Parathyroid adenoma (tissue), 2 donors: ENCODE data around the gene GPC6.

ENCODE experiments used
- H2AFZ ChIP-seq: fragments of 300-600 bp; sonication (generic); one replicate; pipeline ENCODE4 v1.7.0; 2017; ENCODE audit warnings: antibody characterized with exemption, mild to moderate bottlenecking
- H3K27ac ChIP-seq: fragments of 300-600 bp; sonication (generic); one replicate; pipeline ENCODE4 v1.7.0; 2017
- H3K27me3 ChIP-seq: fragments of 300-600 bp; sonication (generic); one replicate; pipeline ENCODE4 v1.7.0; 2017; ENCODE audit warnings: low read length; ENCODE audit not compliant: control insufficient read depth, insufficient read depth
- H3K36me3 ChIP-seq: fragments of 300-600 bp; sonication (generic); one replicate; pipeline ENCODE4 v1.7.0; 2017; ENCODE audit warnings: low read length; ENCODE audit not compliant: control insufficient read depth, insufficient read depth
- H3K4me1 ChIP-seq: fragments of 300-600 bp; sonication (generic); one replicate; pipeline ENCODE4 v1.7.0; 2017; ENCODE audit warnings: control low read depth
- H3K4me2 ChIP-seq: fragments of 300-600 bp; sonication (generic); one replicate; pipeline ENCODE4 v1.7.0; 2017; ENCODE audit warnings: low read length
- H3K4me3 ChIP-seq: fragments of 300-600 bp; sonication (generic); one replicate; pipeline ENCODE4 v1.7.0; 2017; ENCODE audit warnings: low read depth, low read length
- H3K79me2 ChIP-seq: fragments of 300-600 bp; sonication (generic); one replicate; pipeline ENCODE4 v1.7.0; 2017; ENCODE audit warnings: control low read depth
- H3K9ac ChIP-seq: fragments of 300-600 bp; sonication (generic); one replicate; pipeline ENCODE4 v1.7.0; 2017; ENCODE audit warnings: mild to moderate bottlenecking
- H3K9me3 ChIP-seq: fragments of 300-600 bp; sonication (generic); one replicate; pipeline ENCODE4 v1.7.0; 2017; ENCODE audit warnings: low read length; ENCODE audit not compliant: control insufficient read depth
- TF ChIP-seq, protein P1 (sequence below): fragments of 300-600 bp; sonication (generic); IDR thresholded peaks from one replicate; pipeline ENCODE4 v1.7.0; 2017; ENCODE audit warnings: antibody characterized with exemption, mild to moderate bottlenecking
- donor health status: primary hyperparathyroidism.

Gene GPC6

DNA sequence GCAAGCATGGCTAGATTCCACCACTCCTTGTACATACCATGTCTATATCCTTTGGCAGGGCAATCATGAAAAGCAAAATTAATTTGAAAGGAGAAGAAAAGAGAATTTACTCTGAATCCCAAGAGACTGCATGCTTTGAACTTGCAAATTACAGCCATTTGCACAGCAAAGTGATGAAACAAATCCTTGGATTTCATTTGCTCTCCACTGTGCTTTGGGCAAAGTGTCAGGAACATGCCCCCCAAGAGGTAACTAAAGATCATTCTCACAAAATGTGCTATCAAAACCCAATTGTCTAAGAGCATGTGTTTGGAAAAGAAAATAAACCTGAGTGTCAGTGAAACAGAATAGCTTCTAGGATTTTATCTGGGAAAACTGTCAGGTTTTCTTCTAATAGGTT is 298.5 kb downstream of the GPC6 start:
- H3K4me2 ChIP-seq = no peak overlapping the region
- no peak overlapping the region for H3K9ac ChIP-seq
- H3K27ac ChIP-seq = no peak overlapping the region
- no peaks in the 10 kb centered on the region for H3K4me1 ChIP-seq
- no peaks in the 10 kb centered on the region for H3K79me2 ChIP-seq
- H3K27me3 ChIP-seq = no peaks in the 10 kb centered on the region
- H3K4me3 ChIP-seq = no peak overlapping the region
- no peaks in the 10 kb centered on the region for H3K36me3 ChIP-seq
- TF ChIP-seq, protein P1, sequence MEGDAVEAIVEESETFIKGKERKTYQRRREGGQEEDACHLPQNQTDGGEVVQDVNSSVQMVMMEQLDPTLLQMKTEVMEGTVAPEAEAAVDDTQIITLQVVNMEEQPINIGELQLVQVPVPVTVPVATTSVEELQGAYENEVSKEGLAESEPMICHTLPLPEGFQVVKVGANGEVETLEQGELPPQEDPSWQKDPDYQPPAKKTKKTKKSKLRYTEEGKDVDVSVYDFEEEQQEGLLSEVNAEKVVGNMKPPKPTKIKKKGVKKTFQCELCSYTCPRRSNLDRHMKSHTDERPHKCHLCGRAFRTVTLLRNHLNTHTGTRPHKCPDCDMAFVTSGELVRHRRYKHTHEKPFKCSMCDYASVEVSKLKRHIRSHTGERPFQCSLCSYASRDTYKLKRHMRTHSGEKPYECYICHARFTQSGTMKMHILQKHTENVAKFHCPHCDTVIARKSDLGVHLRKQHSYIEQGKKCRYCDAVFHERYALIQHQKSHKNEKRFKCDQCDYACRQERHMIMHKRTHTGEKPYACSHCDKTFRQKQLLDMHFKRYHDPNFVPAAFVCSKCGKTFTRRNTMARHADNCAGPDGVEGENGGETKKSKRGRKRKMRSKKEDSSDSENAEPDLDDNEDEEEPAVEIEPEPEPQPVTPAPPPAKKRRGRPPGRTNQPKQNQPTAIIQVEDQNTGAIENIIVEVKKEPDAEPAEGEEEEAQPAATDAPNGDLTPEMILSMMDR = no peak
- H2AFZ ChIP-seq = no peak overlapping the region
- no peaks in the 10 kb centered on the region for H3K9me3 ChIP-seq

DNA sequence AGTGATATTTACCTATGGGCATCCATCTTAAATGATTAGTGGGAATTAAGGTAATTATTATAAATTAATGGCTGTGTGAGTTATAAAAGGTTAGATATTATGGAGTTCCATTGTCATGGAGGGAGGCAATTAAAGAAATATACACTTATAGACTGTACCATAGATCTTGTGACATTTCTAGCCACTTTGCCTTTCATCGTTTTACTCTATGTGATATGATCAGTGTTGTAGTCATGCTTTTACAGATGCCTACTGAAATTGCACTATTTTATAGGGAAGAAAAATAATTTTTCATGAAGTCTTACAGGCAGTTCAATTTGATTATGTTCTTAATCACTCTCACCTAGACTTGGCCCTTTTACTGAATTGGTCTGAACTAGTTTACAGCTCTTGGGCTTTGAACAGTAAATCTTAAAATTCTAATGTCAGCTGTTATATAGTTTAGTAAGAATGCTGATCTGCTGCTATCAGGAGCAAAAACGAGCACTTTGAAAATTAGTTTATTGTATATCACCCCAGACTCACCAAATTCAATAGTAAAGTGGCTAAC is 301.2 kb downstream of the GPC6 start:
- H2AFZ ChIP-seq = no peak overlapping the region
- H3K4me3 ChIP-seq = no peak overlapping the region
- TF ChIP-seq, protein P1 = no peak
- H3K9ac ChIP-seq = no peak overlapping the region
- no peaks in the 10 kb centered on the region for H3K27me3 ChIP-seq
- no peak overlapping the region for H3K27ac ChIP-seq
- no peaks in the 10 kb centered on the region for H3K36me3 ChIP-seq
- H3K4me2 ChIP-seq = no peak overlapping the region
- H3K79me2 ChIP-seq = no peaks in the 10 kb centered on the region
- no peaks in the 10 kb centered on the region for H3K9me3 ChIP-seq
- H3K4me1 ChIP-seq = no peaks in the 10 kb centered on the region

DNA sequence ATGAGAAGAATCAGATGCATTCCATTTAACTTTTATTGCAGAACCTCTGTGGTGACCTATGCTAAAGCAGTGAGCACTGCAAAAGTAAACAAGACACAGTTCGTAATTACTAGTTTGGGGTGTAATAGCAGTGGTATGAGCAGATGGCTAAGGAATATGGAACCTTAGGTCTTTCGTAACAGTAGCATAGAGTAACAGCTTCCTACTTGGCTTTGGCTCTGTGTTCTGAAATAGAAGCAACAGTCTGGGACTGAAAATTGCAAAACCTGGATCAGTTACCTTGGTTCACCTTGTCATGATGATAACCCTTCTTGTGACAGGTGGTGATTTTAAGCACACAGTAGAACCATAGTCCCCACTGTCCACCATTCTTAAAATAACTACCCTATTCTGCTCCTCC is 303.4 kb downstream of the GPC6 start:
- H3K9ac ChIP-seq = no peak overlapping the region
- TF ChIP-seq, protein P1 = no peak

DNA sequence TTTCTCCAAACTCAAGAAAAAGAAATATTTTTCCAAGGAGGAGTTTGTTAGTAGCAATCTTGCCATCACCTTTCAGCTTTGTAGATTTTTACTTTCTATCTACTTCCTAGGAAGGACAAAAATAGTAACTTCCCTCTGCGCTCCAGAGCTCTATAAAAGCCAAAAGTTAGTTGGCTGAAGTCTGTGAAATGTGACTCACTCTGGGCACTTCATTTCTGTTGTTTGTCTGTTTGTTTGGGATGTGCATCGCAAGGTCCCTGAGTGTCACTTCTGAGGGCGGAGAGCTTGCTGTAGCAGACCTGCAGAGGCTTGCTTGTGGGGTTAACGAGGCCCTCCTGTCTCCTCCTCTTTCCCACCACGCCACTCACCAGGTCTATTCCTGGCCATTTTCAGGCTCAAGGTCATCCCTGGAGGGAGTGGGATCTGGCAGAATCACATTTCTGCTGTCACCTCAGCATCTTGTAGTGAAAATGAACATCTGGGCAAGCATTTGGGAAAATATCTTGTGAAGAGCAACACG is 307.6 kb downstream of the GPC6 start:
- H3K36me3 ChIP-seq = no peaks in the 10 kb centered on the region
- H3K27ac ChIP-seq = no peak overlapping the region
- no peak overlapping the region for H3K4me3 ChIP-seq
- no peak overlapping the region for H3K4me2 ChIP-seq
- no peak overlapping the region for H2AFZ ChIP-seq
- H3K79me2 ChIP-seq = no peaks in the 10 kb centered on the region
- no peaks in the 10 kb centered on the region for H3K9me3 ChIP-seq
- H3K9ac ChIP-seq = no peak overlapping the region
- H3K4me1 ChIP-seq = no peaks in the 10 kb centered on the region
- TF ChIP-seq, protein P1 = no peak
- H3K27me3 ChIP-seq = no peaks in the 10 kb centered on the region

More for the DNA sequence above, 303.4 kb downstream of the GPC6 start:
- Histone ChIP-seq H3K9me3 (no peaks in the 10 kb centered on the region), H2AFZ (no peak overlapping the region), H3K4me3 (no peak overlapping the region), H3K36me3 (no peaks in the 10 kb centered on the region), H3K4me2 (no peak overlapping the region), H3K27me3 (no peaks in the 10 kb centered on the region), H3K4me1 (no peaks in the 10 kb centered on the region), H3K27ac (no peak overlapping the region), H3K79me2 (no peaks in the 10 kb centered on the region)

DNA sequence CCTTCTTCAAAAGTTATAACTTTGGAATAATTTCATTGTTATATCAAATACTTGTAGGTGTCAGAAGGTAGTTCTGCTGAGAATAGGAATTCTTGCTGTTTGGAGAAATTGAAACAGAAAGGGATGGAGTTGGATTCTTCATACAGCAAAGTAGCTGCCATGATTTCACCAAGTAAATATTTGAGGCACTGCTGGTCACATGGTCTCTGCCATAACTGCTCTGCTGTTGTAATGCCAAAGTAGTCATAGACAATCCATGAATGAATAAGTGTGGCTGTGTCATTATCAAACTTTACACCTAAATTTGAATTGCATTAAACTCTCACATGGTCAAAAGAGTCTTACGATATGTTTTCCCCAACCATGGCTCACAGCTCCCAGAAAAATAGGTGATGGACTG is 308.6 kb downstream of the GPC6 start:
- H3K27me3 ChIP-seq = no peaks in the 10 kb centered on the region
- H3K79me2 ChIP-seq = no peaks in the 10 kb centered on the region
- TF ChIP-seq, protein P1 = no peak
- no peaks in the 10 kb centered on the region for H3K36me3 ChIP-seq
- H3K4me1 ChIP-seq = no peaks in the 10 kb centered on the region
- no peak overlapping the region for H3K9ac ChIP-seq
- no peak overlapping the region for H2AFZ ChIP-seq
- H3K9me3 ChIP-seq = no peaks in the 10 kb centered on the region
- no peak overlapping the region for H3K27ac ChIP-seq
- H3K4me3 ChIP-seq = no peak overlapping the region
- H3K4me2 ChIP-seq = no peak overlapping the region
